ENCODE measurements around the gene MUC5B. TPM values are rescaled to one million over a fixed set of nuclear protein-coding genes. Genes with fewer than 3 reads are reported as not detected.

MUC5B gene
- total and polyA plus RNA-seq, 8 donors: 0.06 to 33.4 (median 0.27) TPM

DNA sequence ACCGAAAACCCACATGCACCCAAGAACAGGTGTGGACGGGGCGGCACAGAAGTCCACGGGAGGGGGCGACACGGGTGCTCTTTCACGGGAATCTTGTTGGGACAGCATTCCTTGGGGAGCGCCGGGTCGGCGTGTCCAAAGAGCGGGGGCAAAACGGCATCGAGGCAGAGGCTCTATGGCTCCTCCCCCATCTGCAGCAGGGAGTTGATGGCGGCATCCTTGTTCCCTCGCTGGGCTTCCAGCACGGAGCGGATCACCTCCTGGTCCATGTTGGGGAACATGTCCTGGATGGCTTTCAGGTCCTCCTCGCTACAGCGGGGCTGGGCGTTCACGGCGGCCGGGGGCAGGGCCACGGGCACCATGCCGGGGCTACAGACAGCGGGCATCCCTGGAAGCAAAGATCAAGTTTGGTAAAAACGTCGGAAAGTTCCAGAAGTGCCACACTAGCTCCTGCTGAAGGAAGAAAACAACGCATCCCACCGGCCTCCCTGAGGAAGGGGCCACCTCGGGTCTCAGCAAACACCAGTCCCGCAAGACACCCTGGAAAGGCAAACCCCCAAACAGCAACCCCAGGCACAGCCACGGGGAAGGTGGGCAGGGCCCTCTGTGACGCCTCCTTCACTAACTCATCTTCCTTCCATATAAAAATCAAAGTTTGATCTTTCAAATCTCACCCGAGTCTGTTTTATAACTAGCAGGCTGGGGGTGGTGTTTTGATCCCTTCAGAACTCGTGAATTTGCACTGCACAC, 54.2 kb downstream of the MUC5B start:
- intact Hi-C loops (cut with DNase I): no loop called here
- Histone ChIP-seq H3K27ac (no peak overlapping the region), H3K4me3 (no peak overlapping the region), H3K27me3 (no peaks in the 10 kb centered on the region), H3K36me3 (peaks cover 0 to 97% of the 10 kb centered on the region in 2 donors), H3K4me1 (no peaks in the 10 kb centered on the region), H3K9me3 (no peaks in the 10 kb centered on the region)
- ATAC-seq (no peak), DNase-seq (peak in 1 of 4 donors; percentile 77)
- no peak for TF ChIP-seq CTCF (IDR thresholded peaks at IDR 0.05)

- Histone ChIP-seq H3K4me1 (no peaks in the 10 kb centered on the region), H3K9me3 (no peaks in the 10 kb centered on the region), H3K4me3 (no peak overlapping the region), H3K27ac (no peak overlapping the region), H3K27me3 (no peaks in the 10 kb centered on the region), H3K36me3 (peaks cover 0 to 97% of the 10 kb centered on the region in 2 donors)
- TF ChIP-seq CTCF (IDR thresholded peaks at IDR 0.05): no peak
- no peak for ATAC-seq
- peak in 1 of 4 donors; percentile 66 for DNase-seq
- intact Hi-C loops (cut with DNase I): no loop called here
Observed at GRCh38 chr11:1277936-1278512, 55.2 kb downstream of the MUC5B start.

- ATAC-seq: no peak
- peaks cover 0 to 100% of the 10 kb centered on the region in 2 donors for H3K36me3 ChIP-seq
- no peaks in the 10 kb centered on the region for H3K27me3 ChIP-seq
- H3K27ac ChIP-seq: no peak overlapping the region
- H3K4me3 ChIP-seq: no peak overlapping the region
- no peaks in the 10 kb centered on the region for H3K9me3 ChIP-seq
- peak in 1 of 4 donors; percentile 67 for DNase-seq
- no peaks in the 10 kb centered on the region for H3K4me1 ChIP-seq
- intact Hi-C loops (cut with DNase I): no loop called here
- no peak for TF ChIP-seq CTCF (IDR thresholded peaks at IDR 0.05)
Observed at GRCh38 chr11:1278766-1279673, 56.2 kb downstream of the MUC5B start.

- no peaks in the 10 kb centered on the region for H3K27me3 ChIP-seq
- no peak for TF ChIP-seq CTCF (IDR thresholded peaks at IDR 0.05)
- H3K4me1 ChIP-seq: no peaks in the 10 kb centered on the region
- DNase-seq (peak in 1 of 4 donors; percentile 57), ATAC-seq (no peak)
- intact Hi-C loops (cut with DNase I): no loop called here
- H3K4me3 ChIP-seq: no peak overlapping the region
- H3K9me3 ChIP-seq: no peaks in the 10 kb centered on the region
- peaks cover 0 to 100% of the 10 kb centered on the region in 2 donors for H3K36me3 ChIP-seq
- no peak overlapping the region for H3K27ac ChIP-seq
Observed at GRCh38 chr11:1279674-1280055, 56.8 kb downstream of the MUC5B start.
